ENCODE data around the gene HS2ST1. TPM values are rescaled to one million over a fixed set of nuclear protein-coding genes. Genes with fewer than 3 reads are reported as not detected.

The HS2ST1 gene
- total and polyA plus RNA-seq, 4 donors: 5.4 to 11.8 (median 8.2) TPM

DNA sequence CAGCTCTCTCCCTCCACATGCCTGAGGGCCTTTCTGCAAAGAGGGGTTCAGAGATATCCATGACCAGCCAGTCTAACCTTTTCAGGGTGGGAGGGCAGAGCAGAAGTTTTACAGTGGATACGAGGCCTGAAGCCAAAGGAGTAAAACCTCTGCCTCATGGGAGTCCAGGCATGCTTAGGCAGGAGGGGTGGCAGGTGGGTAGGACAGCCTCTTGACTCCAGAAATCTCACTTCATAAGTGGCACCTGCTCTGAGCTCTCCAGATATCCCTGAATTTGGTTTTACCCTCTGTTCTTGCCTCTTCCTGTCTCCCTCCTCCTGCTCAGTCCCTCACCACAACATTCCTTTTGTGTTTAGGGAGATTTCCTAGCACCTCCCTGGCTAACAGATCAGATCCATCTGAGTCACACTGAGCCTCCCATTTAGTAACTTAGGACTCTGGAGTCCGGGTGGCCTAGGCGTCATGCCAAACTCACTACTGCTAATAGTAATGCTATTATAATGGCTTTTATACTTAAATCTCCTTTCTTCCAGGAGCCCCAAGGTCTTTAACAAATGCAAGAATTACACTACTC is 201.0 kb downstream of the HS2ST1 start:
- WGBS: 92% methylated on average over 3 of the region's 3 CpGs
- no peak overlapping the region for H3K9ac ChIP-seq (ENCODE audit: low read depth in 1 of 2, low read length in 2 of 2)
- H3K4me3 ChIP-seq (ENCODE audit: low read depth in 1 of 3, low read length in 3 of 3): no peak overlapping the region
- no peak overlapping the region for H3K27ac ChIP-seq (ENCODE audit: low read depth in 1 of 2, low read length in 2 of 2)
- no peaks in the 10 kb centered on the region for H3K27me3 ChIP-seq (ENCODE audit: control insufficient read depth in 4 of 4, insufficient read depth in 4 of 4, low read length in 3 of 4)
- no peaks in the 10 kb centered on the region for H3K9me3 ChIP-seq (ENCODE audit: control insufficient read depth in 4 of 4, low read length in 3 of 4)
- TF ChIP-seq HNF4G (IDR thresholded peaks at IDR 0.05) (no peak), FOXA1 (IDR thresholded peaks at IDR 0.05) (no peak), EGR1 (IDR thresholded peaks at IDR 0.05; ENCODE audit: low read depth in 2 of 2) (no peak), JUND (IDR thresholded peaks at IDR 0.05) (no peak), SP1 (IDR thresholded peaks at IDR 0.05) (no peak), GABPA (IDR thresholded peaks at IDR 0.05 in 1 of 2, conservative IDR thresholded peaks at IDR 0.05 in 1 of 2) (no peak), HNF4A (conservative IDR thresholded peaks at IDR 0.05) (no peak), NR2F2 (IDR thresholded peaks at IDR 0.05) (no peak), RAD21 (IDR thresholded peaks at IDR 0.05) (no peak), FOXA2 (IDR thresholded peaks at IDR 0.05) (no peak), RXRA (IDR thresholded peaks at IDR 0.05) (no peak), YY1 (IDR thresholded peaks at IDR 0.05) (no peak)
- TF ChIP-seq, protein P1, sequence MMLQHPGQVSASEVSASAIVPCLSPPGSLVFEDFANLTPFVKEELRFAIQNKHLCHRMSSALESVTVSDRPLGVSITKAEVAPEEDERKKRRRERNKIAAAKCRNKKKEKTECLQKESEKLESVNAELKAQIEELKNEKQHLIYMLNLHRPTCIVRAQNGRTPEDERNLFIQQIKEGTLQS (IDR thresholded peaks at IDR 0.05): no peak
- TF ChIP-seq, protein P2, sequence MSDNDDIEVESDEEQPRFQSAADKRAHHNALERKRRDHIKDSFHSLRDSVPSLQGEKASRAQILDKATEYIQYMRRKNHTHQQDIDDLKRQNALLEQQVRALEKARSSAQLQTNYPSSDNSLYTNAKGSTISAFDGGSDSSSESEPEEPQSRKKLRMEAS (IDR thresholded peaks at IDR 0.05): no peak
- TF ChIP-seq, protein P3, sequence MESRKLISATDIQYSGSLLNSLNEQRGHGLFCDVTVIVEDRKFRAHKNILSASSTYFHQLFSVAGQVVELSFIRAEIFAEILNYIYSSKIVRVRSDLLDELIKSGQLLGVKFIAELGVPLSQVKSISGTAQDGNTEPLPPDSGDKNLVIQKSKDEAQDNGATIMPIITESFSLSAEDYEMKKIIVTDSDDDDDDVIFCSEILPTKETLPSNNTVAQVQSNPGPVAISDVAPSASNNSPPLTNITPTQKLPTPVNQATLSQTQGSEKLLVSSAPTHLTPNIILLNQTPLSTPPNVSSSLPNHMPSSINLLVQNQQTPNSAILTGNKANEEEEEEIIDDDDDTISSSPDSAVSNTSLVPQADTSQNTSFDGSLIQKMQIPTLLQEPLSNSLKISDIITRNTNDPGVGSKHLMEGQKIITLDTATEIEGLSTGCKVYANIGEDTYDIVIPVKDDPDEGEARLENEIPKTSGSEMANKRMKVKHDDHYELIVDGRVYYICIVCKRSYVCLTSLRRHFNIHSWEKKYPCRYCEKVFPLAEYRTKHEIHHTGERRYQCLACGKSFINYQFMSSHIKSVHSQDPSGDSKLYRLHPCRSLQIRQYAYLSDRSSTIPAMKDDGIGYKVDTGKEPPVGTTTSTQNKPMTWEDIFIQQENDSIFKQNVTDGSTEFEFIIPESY (IDR thresholded peaks at IDR 0.05): no peak
- TF ChIP-seq, protein P4, sequence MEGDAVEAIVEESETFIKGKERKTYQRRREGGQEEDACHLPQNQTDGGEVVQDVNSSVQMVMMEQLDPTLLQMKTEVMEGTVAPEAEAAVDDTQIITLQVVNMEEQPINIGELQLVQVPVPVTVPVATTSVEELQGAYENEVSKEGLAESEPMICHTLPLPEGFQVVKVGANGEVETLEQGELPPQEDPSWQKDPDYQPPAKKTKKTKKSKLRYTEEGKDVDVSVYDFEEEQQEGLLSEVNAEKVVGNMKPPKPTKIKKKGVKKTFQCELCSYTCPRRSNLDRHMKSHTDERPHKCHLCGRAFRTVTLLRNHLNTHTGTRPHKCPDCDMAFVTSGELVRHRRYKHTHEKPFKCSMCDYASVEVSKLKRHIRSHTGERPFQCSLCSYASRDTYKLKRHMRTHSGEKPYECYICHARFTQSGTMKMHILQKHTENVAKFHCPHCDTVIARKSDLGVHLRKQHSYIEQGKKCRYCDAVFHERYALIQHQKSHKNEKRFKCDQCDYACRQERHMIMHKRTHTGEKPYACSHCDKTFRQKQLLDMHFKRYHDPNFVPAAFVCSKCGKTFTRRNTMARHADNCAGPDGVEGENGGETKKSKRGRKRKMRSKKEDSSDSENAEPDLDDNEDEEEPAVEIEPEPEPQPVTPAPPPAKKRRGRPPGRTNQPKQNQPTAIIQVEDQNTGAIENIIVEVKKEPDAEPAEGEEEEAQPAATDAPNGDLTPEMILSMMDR (IDR thresholded peaks at IDR 0.05; ENCODE audit: low read depth, low read length, missing input control): no peak
- TF ChIP-seq, protein P5, sequence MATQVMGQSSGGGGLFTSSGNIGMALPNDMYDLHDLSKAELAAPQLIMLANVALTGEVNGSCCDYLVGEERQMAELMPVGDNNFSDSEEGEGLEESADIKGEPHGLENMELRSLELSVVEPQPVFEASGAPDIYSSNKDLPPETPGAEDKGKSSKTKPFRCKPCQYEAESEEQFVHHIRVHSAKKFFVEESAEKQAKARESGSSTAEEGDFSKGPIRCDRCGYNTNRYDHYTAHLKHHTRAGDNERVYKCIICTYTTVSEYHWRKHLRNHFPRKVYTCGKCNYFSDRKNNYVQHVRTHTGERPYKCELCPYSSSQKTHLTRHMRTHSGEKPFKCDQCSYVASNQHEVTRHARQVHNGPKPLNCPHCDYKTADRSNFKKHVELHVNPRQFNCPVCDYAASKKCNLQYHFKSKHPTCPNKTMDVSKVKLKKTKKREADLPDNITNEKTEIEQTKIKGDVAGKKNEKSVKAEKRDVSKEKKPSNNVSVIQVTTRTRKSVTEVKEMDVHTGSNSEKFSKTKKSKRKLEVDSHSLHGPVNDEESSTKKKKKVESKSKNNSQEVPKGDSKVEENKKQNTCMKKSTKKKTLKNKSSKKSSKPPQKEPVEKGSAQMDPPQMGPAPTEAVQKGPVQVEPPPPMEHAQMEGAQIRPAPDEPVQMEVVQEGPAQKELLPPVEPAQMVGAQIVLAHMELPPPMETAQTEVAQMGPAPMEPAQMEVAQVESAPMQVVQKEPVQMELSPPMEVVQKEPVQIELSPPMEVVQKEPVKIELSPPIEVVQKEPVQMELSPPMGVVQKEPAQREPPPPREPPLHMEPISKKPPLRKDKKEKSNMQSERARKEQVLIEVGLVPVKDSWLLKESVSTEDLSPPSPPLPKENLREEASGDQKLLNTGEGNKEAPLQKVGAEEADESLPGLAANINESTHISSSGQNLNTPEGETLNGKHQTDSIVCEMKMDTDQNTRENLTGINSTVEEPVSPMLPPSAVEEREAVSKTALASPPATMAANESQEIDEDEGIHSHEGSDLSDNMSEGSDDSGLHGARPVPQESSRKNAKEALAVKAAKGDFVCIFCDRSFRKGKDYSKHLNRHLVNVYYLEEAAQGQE (IDR thresholded peaks at IDR 0.05): no peak
- H3K36me3 ChIP-seq (ENCODE audit: control insufficient read depth in 4 of 4, insufficient read depth in 3 of 4, low read depth in 1 of 4, low read length in 3 of 4): no peaks in the 10 kb centered on the region
- no peaks in the 10 kb centered on the region for H3K4me1 ChIP-seq (ENCODE audit: control insufficient read depth in 4 of 4, insufficient read depth in 4 of 4, low read length in 3 of 4)
- no peak for DNase-seq (ENCODE audit: low spot score)

Data from liver (tissue), 9 donors.